SH-SY5Y (cell line): ENCODE results near the gene FSHR.

Experiments used
- GATA2 ChIP-seq: IDR thresholded peaks from 2 replicates; pipeline ENCODE4 v1.6.1; 2011; ENCODE audit warnings: mild to moderate bottlenecking, low read depth, low read length
- GATA3 ChIP-seq: IDR thresholded peaks from 2 replicates; pipeline ENCODE4 v1.6.1; 2011; ENCODE audit warnings: low read depth, mild to moderate bottlenecking, low read length, moderate library complexity

GRCh38 chr2:49068613-49069012 is 85.7 kb downstream of the FSHR start:
- TF ChIP-seq GATA2: no peak
- TF ChIP-seq GATA3: no peak
